Esophagus squamous epithelium (tissue), 5 donors: Measurements from ENCODE around the gene SPACDR. TPM values are rescaled to one million over a fixed set of nuclear protein-coding genes. Genes with fewer than 3 reads are reported as not detected.

Experiments
- DNase-seq: peaks from one replicate; lab custom pipeline; 2025; lab: John Stamatoyannopoulos, UW
- H3K27ac ChIP-seq, 4 donors: fragments of 200-600 bp; sonication (generic); one replicate each; pipeline ENCODE4 v1.5.1; 2016 to 2019; ENCODE audit warnings: mild to moderate bottlenecking in 1 of 4
- H3K27me3 ChIP-seq, 4 donors: fragments of 200-600 bp; sonication (generic); 1 replicate in 3 of 4; 2 replicates in 1 of 4; pipeline versions ENCODE4 v1.5.1 to v1.6.0; 2017 to 2021; ENCODE audit warnings: antibody characterized with exemption in 1 of 4
- H3K36me3 ChIP-seq, 3 donors: fragments of 200-600 bp; sonication (generic); one replicate each; pipeline ENCODE4 v1.5.1; 2016 to 2019
- H3K4me1 ChIP-seq, 3 donors: fragments of 200-600 bp; sonication (generic); one replicate each; pipeline ENCODE4 v1.5.1; 2017 to 2019
- H3K4me3 ChIP-seq, 4 donors: fragments of 200-600 bp; sonication (generic); 1 replicate in 3 of 4; 2 replicates in 1 of 4; pipeline ENCODE4 v1.5.1; 2016 to 2019; ENCODE audit warnings: mild to moderate bottlenecking in 2 of 4, moderate library complexity in 1 of 4
- H3K9me3 ChIP-seq, 3 donors: fragments of 200-600 bp; sonication (generic); one replicate each; pipeline ENCODE4 v1.5.1; 2016 to 2019
- CTCF ChIP-seq, 6 experiments: fragments of 450-650 bp in 4 of 6; fragments of 200-600 bp in 2 of 6; sonication (generic) in 2 of 6; IDR thresholded peaks; one replicate each; pipeline ENCODE4 v1.5.1; 2016 to 2019; ENCODE audit warnings: antibody characterized with exemption in 6 of 6, mild to moderate bottlenecking in 4 of 6, moderate library complexity in 4 of 6
- POLR2A ChIP-seq, 4 donors: fragments of 450-650 bp; IDR thresholded peaks; one replicate each; pipeline ENCODE4 v1.6.1; 2017; ENCODE audit warnings: antibody characterized with exemption in 4 of 4, mild to moderate bottlenecking in 4 of 4, moderate library complexity in 3 of 4
- WGBS, 2 donors: methylation state at CpG; one replicate each; pipeline ENCODE4 v1.1.5; 2018; 5-methylcytosine and 5-hydroxymethylcytosine counted together
- intact Hi-C: fragments of 100-400 bp; cut with DNase I; formaldehyde crosslinking; loops from one replicate; pipeline ENCODE4 v1.15.0; 2022
- total RNA-seq, 4 donors: library from RNA; depleted of rRNA; stranded (reverse); fragments of >200 nt; gene quantifications; one replicate each; pipeline ENCODE4 v1.1.0, GENCODE V29; 2016
- donor health status: DM: yes; HTN: yes; CAD: no.

Gene SPACDR
- total RNA-seq, 4 donors from 2014 or later, result not detected

- intact Hi-C loops, result no loop called here
- Histone ChIP-seq H3K27ac (peak overlapping the region in 2 of 4 donors; percentile 5 to 22), H3K4me1 (peaks cover 10 to 26% (median 13%) of the 10 kb centered on the region in 3 donors), H3K4me3 (peak overlapping the region; percentile 23 to 67 (median 35)), H3K27me3 (peaks cover 0 to 15% (median 0%) of the 10 kb centered on the region in 4 donors), H3K9me3 (no peaks in the 10 kb centered on the region), H3K36me3 (peaks cover 0 to 9% (median 0%) of the 10 kb centered on the region in 3 donors)
- no peak for DNase-seq
- 56 to 76% methylated on average over 5 of the region's 5 CpGs for WGBS, 2 donors
- TF ChIP-seq CTCF (IDR thresholded peaks at IDR 0.05), result no peak
Measured at GRCh38 chr7:100492738-100493475, 28.8 kb upstream of the SPACDR start.

- 83 to 86% methylated on average over 5 of the region's 5 CpGs for WGBS, 2 donors
- peaks cover 0 to 15% (median 0%) of the 10 kb centered on the region in 4 donors for H3K27me3 ChIP-seq
- H3K9me3 ChIP-seq, result no peaks in the 10 kb centered on the region
- TF ChIP-seq CTCF (IDR thresholded peaks at IDR 0.05) (no peak), POLR2A (IDR thresholded peaks at IDR 0.05) (no peak)
- intact Hi-C loops, result no loop called here
- no peak overlapping the region for H3K27ac ChIP-seq
- peaks cover 0 to 9% (median 0%) of the 10 kb centered on the region in 3 donors for H3K36me3 ChIP-seq
- no peak for DNase-seq
- H3K4me3 ChIP-seq, result no peak overlapping the region
- peaks cover 10 to 27% (median 13%) of the 10 kb centered on the region in 3 donors for H3K4me1 ChIP-seq
Measured at GRCh38 chr7:100491192-100491578, 27.1 kb upstream of the SPACDR start.

- Histone ChIP-seq H3K4me1 (peaks cover 10 to 33% (median 13%) of the 10 kb centered on the region in 3 donors), H3K27ac (no peak overlapping the region), H3K4me3 (no peak overlapping the region), H3K27me3 (peaks cover 0 to 15% (median 0%) of the 10 kb centered on the region in 4 donors), H3K36me3 (peaks cover 0 to 9% (median 0%) of the 10 kb centered on the region in 3 donors), H3K9me3 (no peaks in the 10 kb centered on the region)
- intact Hi-C loops, result no loop called here
- WGBS, 2 donors, result 66 to 86% methylated on average over 4 to 13 of the region's 25 CpGs
- DNase-seq, result no peak
- TF ChIP-seq POLR2A (IDR thresholded peaks at IDR 0.05) (no peak), CTCF (IDR thresholded peaks at IDR 0.05) (no peak)
Measured at GRCh38 chr7:100490483-100491191, 26.6 kb upstream of the SPACDR start.

GRCh38 chr7:100489824-100490223 is 25.8 kb upstream of the SPACDR start:
- Histone ChIP-seq H3K27ac (no peak overlapping the region), H3K36me3 (peaks cover 0 to 9% (median 0%) of the 10 kb centered on the region in 3 donors), H3K27me3 (peaks cover 0 to 15% (median 0%) of the 10 kb centered on the region in 4 donors), H3K4me1 (peaks cover 10 to 41% (median 13%) of the 10 kb centered on the region in 3 donors), H3K9me3 (no peaks in the 10 kb centered on the region), H3K4me3 (no peak overlapping the region)
- no peak for DNase-seq
- WGBS, 2 donors, result 38 to 61% methylated on average over 5 of the region's 9 CpGs
- TF ChIP-seq POLR2A (IDR thresholded peaks at IDR 0.05) (no peak), CTCF (IDR thresholded peaks at IDR 0.05) (no peak)
- intact Hi-C loops, result no loop called here

- H3K4me1 ChIP-seq, result peaks cover 12 to 44% (median 12%) of the 10 kb centered on the region in 3 donors
- H3K36me3 ChIP-seq, result peaks cover 0 to 9% (median 0%) of the 10 kb centered on the region in 3 donors
- H3K9me3 ChIP-seq, result no peaks in the 10 kb centered on the region
- TF ChIP-seq CTCF (IDR thresholded peaks at IDR 0.05) (no peak), POLR2A (IDR thresholded peaks at IDR 0.05) (no peak)
- no peak for DNase-seq
- no peak overlapping the region for H3K27ac ChIP-seq
- intact Hi-C loops, result no loop called here
- peaks cover 0 to 15% (median 0%) of the 10 kb centered on the region in 4 donors for H3K27me3 ChIP-seq
- no peak overlapping the region for H3K4me3 ChIP-seq
- 33% methylated on average over 1 of the region's 10 CpGs; no CpG with 5 or more reads in 1 of the 2 donors for WGBS, 2 donors
Measured at GRCh38 chr7:100489121-100489520, 25.1 kb upstream of the SPACDR start.
